Keratinocyte (primary cell): Measurements from ENCODE around the gene RPA1. TPM values are rescaled to one million over a fixed set of nuclear protein-coding genes. Genes with fewer than 3 reads are reported as not detected.

ENCODE experiments used
- DNase-seq: peaks from one replicate; pipeline ENCODE4 v3.0.0-alpha.2; 2011; ENCODE audit warnings: low read depth, missing footprints, low spot score
- FAIRE-seq: peaks from 2 replicates; lab custom pipeline; 2011; peaks lifted over from hg19 to GRCh38; lab: Jason Lieb, UNC
- H2AFZ ChIP-seq: 2 replicates; pipeline ENCODE4 v1.6.0; 2012; ENCODE audit warnings: low read length, control low read depth, inconsistent platforms; ENCODE audit not compliant: control insufficient read depth
- H3K27ac ChIP-seq: 2 replicates; pipeline ENCODE4 v1.5.1; 2011; ENCODE audit warnings: low read length; ENCODE audit not compliant: control insufficient read depth, insufficient read depth
- H3K27me3 ChIP-seq: 3 replicates; pipeline ENCODE4 v1.6.0; 2011; ENCODE audit warnings: low read length; ENCODE audit not compliant: control insufficient read depth, insufficient read depth; ENCODE audit errors: extremely low read depth
- H3K36me3 ChIP-seq, 2 experiments: 2 replicates in 1 of 2; 3 replicates in 1 of 2; pipeline ENCODE4 v1.5.1; 2011; ENCODE audit warnings: low read length in 2 of 2, mild to moderate bottlenecking in 1 of 2; ENCODE audit not compliant: control insufficient read depth in 2 of 2, insufficient read depth in 2 of 2; ENCODE audit errors: extremely low read depth in 1 of 2
- H3K4me1 ChIP-seq: 3 replicates; pipeline ENCODE4 v1.5.1; 2011; ENCODE audit warnings: low read length; ENCODE audit not compliant: control insufficient read depth, insufficient read depth; ENCODE audit errors: extremely low read depth
- H3K4me2 ChIP-seq: 3 replicates; pipeline ENCODE4 v1.6.0; 2011; ENCODE audit warnings: low read depth, low read length; ENCODE audit not compliant: control insufficient read depth, insufficient read depth; ENCODE audit errors: extremely low read depth
- H3K4me3 ChIP-seq, 3 experiments: fragments of 200-600 bp in 1 of 3; sonication (generic) in 1 of 3; 2 replicates in 2 of 3; 3 replicates in 1 of 3; pipeline ENCODE4 v1.5.1; 2011 to 2016; ENCODE audit warnings: low read length in 3 of 3, mild to moderate bottlenecking in 3 of 3, control low read depth in 2 of 3, inconsistent platforms in 1 of 3, low read depth in 1 of 3, mixed read lengths in 1 of 3, mixed run types in 1 of 3, moderate library complexity in 1 of 3; ENCODE audit not compliant: control insufficient read depth in 2 of 3, insufficient read depth in 2 of 3; ENCODE audit errors: extremely low read depth in 1 of 3
- H3K79me2 ChIP-seq: 2 replicates; pipeline ENCODE4 v1.6.0; 2012; ENCODE audit warnings: low read length; ENCODE audit not compliant: control insufficient read depth, insufficient read depth
- H3K9ac ChIP-seq: 3 replicates; pipeline ENCODE4 v1.6.0; 2011; ENCODE audit warnings: low read length; ENCODE audit not compliant: control insufficient read depth, insufficient read depth; ENCODE audit errors: extremely low read depth
- H3K9me1 ChIP-seq: 3 replicates; pipeline ENCODE4 v1.6.0; 2011; ENCODE audit warnings: low read length; ENCODE audit not compliant: control insufficient read depth, insufficient read depth; ENCODE audit errors: extremely low read depth
- H3K9me3 ChIP-seq: 2 replicates; pipeline ENCODE4 v1.5.1; 2012; ENCODE audit warnings: low read depth, low read length; ENCODE audit not compliant: control insufficient read depth
- H4K20me1 ChIP-seq: 3 replicates; pipeline ENCODE4 v1.6.0; 2011; ENCODE audit warnings: low read length; ENCODE audit not compliant: control insufficient read depth, insufficient read depth; ENCODE audit errors: extremely low read depth
- EZH2 ChIP-seq: IDR thresholded peaks from one replicate; pipeline ENCODE4 v1.6.1; 2012; ENCODE audit warnings: inconsistent platforms, mild to moderate bottlenecking, low read length, moderate library complexity
- dilution Hi-C: fragments of 300-500 bp; cut with MboI; formaldehyde crosslinking; loops from one replicate; pipeline ENCODE4 v1.7.0; 2020; ENCODE audit warnings: low sequenced_read_pairs; ENCODE audit not compliant: extremely low pct_ligation_motif_present
- polyA plus RNA-seq, 5 experiments: library from polyadenylated mRNA; depleted of rRNA in 3 of 5; stranded (reverse) in 3 of 5; stranded (forward) in 1 of 5; unstranded in 1 of 5; fragments of >200 nt; gene quantifications; 1 replicate in 1 of 5; 2 replicates in 3 of 5; 3 replicates in 1 of 5; pipeline versions ENCODE4 v1.2.1 to v1.2.3, GENCODE V29; 2011 to 2012; ENCODE audit warnings: missing spikeins in 2 of 5, low read depth in 1 of 5, low replicate concordance in 1 of 5
- TF ChIP-seq, protein P1 (sequence below), 3 experiments: IDR thresholded peaks in 1 of 3; conservative IDR thresholded peaks in 1 of 3; optimal IDR thresholded peaks in 1 of 3; 2 replicates in 2 of 3; 3 replicates in 1 of 3; pipeline versions ENCODE3 to v1.5.1; 2011; ENCODE audit warnings: low read length in 3 of 3, mild to moderate bottlenecking in 3 of 3, moderate library complexity in 2 of 3, control low read depth in 1 of 3, inconsistent platforms in 1 of 3; ENCODE audit not compliant: insufficient read depth in 2 of 3; ENCODE audit errors: extremely low read depth in 1 of 3

Gene RPA1
- polyA plus RNA-seq, 1 donor (not counting 4 experiments of a cell fraction or from before 2014, with no cell fraction given) = 74.9 TPM

DNA sequence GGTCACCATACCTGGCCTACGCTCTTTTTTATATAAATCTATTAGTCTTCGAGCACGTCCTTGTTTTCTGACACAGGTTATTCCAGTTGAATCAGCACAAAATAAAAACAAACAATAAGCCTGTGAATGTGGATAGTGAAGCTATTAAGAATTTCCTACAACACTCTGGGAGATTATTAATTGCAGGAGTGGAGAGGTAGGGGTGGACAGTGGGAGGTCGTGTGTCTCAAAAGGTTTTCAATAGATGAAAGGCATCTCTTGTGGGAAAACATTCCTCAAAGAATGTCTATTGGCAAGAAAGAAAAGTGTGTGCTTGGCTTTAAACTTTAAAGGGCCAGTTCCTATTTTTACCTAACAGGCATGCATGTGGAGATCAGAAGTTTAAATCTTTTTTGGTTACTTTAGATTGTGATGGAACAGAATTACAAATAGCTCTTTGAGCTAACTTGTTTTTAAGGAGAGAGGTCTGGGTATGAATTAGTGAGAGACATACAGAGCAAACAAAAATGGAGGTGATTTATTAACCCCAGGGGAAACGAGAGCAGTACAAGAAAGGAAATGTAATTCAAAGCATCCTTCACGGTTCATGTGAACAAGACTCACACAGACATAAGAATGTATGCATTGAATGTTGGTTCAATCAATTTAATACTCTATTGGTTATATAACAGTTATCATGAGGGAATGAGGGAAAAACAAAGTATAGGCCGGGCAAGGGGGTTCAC, 9.1 kb upstream of the RPA1 start:
- TF ChIP-seq, protein P1, sequence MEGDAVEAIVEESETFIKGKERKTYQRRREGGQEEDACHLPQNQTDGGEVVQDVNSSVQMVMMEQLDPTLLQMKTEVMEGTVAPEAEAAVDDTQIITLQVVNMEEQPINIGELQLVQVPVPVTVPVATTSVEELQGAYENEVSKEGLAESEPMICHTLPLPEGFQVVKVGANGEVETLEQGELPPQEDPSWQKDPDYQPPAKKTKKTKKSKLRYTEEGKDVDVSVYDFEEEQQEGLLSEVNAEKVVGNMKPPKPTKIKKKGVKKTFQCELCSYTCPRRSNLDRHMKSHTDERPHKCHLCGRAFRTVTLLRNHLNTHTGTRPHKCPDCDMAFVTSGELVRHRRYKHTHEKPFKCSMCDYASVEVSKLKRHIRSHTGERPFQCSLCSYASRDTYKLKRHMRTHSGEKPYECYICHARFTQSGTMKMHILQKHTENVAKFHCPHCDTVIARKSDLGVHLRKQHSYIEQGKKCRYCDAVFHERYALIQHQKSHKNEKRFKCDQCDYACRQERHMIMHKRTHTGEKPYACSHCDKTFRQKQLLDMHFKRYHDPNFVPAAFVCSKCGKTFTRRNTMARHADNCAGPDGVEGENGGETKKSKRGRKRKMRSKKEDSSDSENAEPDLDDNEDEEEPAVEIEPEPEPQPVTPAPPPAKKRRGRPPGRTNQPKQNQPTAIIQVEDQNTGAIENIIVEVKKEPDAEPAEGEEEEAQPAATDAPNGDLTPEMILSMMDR (optimal IDR thresholded peaks at IDR 0.05 in 1 of 3, IDR thresholded peaks at IDR 0.05 in 1 of 3, conservative IDR thresholded peaks at IDR 0.05 in 1 of 3; ENCODE audit: extremely low read depth in 1 of 3, insufficient read depth in 2 of 3, low read length in 3 of 3) = no peak
- TF ChIP-seq EZH2 = no peak
- no peak overlapping the region for H3K4me2 ChIP-seq
- FAIRE-seq = no peak

DNA sequence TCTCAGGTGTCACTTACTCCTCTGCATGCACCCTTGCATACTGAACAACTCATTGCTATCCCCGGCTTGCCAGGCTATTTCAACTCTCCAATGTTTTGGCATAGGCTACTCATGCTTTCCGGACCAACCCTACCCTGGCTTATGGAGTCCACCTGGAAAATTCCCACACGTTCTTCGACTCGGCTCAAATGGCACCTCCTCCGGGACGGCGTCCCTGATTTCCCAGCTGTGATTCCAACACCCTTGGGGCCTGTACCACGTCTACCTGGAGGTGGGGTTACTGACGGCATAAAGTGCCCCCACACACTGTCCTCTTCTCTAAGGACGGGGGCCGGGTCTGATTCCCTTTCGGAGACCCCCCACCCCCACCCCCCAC, 601 bp upstream of the RPA1 start:
- no peak for TF ChIP-seq EZH2
- TF ChIP-seq, protein P1 (optimal IDR thresholded peaks at IDR 0.05 in 1 of 3, IDR thresholded peaks at IDR 0.05 in 1 of 3, conservative IDR thresholded peaks at IDR 0.05 in 1 of 3; ENCODE audit: extremely low read depth in 1 of 3, insufficient read depth in 2 of 3, low read length in 3 of 3) = no peak
- FAIRE-seq (no peak), DNase-seq (no peak)
- H4K20me1 ChIP-seq = no peaks in the 10 kb centered on the region
- dilution Hi-C loops = no loop called here
- peak overlapping the region; percentile 74 for H3K9ac ChIP-seq
- H3K9me1 ChIP-seq = no peaks in the 10 kb centered on the region
- no peaks in the 10 kb centered on the region for H3K27me3 ChIP-seq
- peaks cover 5 to 8% of the 10 kb centered on the region in 2 experiments for H3K36me3 ChIP-seq
- H2AFZ ChIP-seq = peak overlapping the region; percentile 92
- H3K4me1 ChIP-seq = peaks cover 11% of the 10 kb centered on the region
- peak overlapping the region; percentile 60 for H3K27ac ChIP-seq
- H3K9me3 ChIP-seq = no peaks in the 10 kb centered on the region
- peak overlapping the region; percentile 77 for H3K4me2 ChIP-seq
- H3K79me2 ChIP-seq = peaks cover 43% of the 10 kb centered on the region
- peak overlapping the region; percentile 87 to 100 (median 90) for H3K4me3 ChIP-seq

More for the DNA sequence above, 9.1 kb upstream of the RPA1 start:
- Histone ChIP-seq H4K20me1 (no peaks in the 10 kb centered on the region), H3K79me2 (peaks cover 3% of the 10 kb centered on the region), H3K9me3 (no peaks in the 10 kb centered on the region), H3K27ac (no peak overlapping the region), H3K4me3 (no peak overlapping the region), H3K9me1 (no peaks in the 10 kb centered on the region), H3K27me3 (no peaks in the 10 kb centered on the region), H3K9ac (no peak overlapping the region), H2AFZ (no peak overlapping the region), H3K4me1 (peaks cover 4% of the 10 kb centered on the region), H3K36me3 (peaks cover 5 to 7% of the 10 kb centered on the region in 2 experiments)
- dilution Hi-C loops = no loop called here
- DNase-seq = no peak
